Activated CD8-positive, alpha-beta T cell treated with anti-CD3 and anti-CD28 coated beads for 36 hours (primary cell): ENCODE results near the gene HOXB9. TPM values are rescaled to one million over a fixed set of nuclear protein-coding genes. Genes with fewer than 3 reads are reported as not detected.

Source experiments
- ATAC-seq: fragments of 200-7000 bp; cut with Tn5 transposase; one replicate; pipeline ENCODE4 v1.10.0; 2021; ENCODE audit warnings: mild to moderate bottlenecking, moderate library complexity
- CTCF ChIA-PET: fragments of 350-600 bp; sonication (Branson Sonifier 250); formaldehyde crosslinking; loops from one replicate; lab custom pipeline; 2021; ENCODE audit warnings: antibody characterized with exemption; lab: Charles Lee
- POLR2A ChIA-PET: fragments of 350-600 bp; sonication (Branson Sonifier 250); formaldehyde crosslinking; loops from one replicate; lab custom pipeline; 2021; ENCODE audit warnings: antibody characterized with exemption; lab: Charles Lee
- DNase-seq: peaks from one replicate; pipeline ENCODE4 v3.0.0-alpha.2; 2020
- H3K27ac Mint-ChIP-seq: one replicate; pipeline ENCODE4 v1.8.0; 2021; ENCODE audit warnings: mild to moderate bottlenecking, mixed read lengths
- H3K27me3 Mint-ChIP-seq: one replicate; pipeline ENCODE4 v1.8.0; 2021; ENCODE audit warnings: mixed read lengths
- H3K36me3 Mint-ChIP-seq: one replicate; pipeline ENCODE4 v1.8.0; 2021; ENCODE audit warnings: low read depth, mixed read lengths
- H3K4me1 Mint-ChIP-seq: one replicate; pipeline ENCODE4 v1.8.0; 2021; ENCODE audit warnings: low read depth, mixed read lengths
- H3K4me3 Mint-ChIP-seq: one replicate; pipeline ENCODE4 v1.8.0; 2021; ENCODE audit warnings: mild to moderate bottlenecking, moderate library complexity, mixed read lengths
- H3K9me3 Mint-ChIP-seq: one replicate; pipeline ENCODE4 v1.8.0; 2021; ENCODE audit warnings: mixed read lengths
- CTCF ChIP-seq: fragments of 200-600 bp; IDR thresholded peaks from one replicate; pipeline ENCODE4 v1.8.0; 2022; ENCODE audit warnings: antibody characterized with exemption, mild to moderate bottlenecking
- intact Hi-C: fragments of 100-400 bp; cut with micrococcal nuclease; formaldehyde crosslinking; loops from one replicate; pipeline ENCODE4 v1.10.0; 2022
- microRNA-seq: library from miRNA; unstranded; fragments of <30 nt; microRNA quantifications from one replicate; pipeline ENCODE4 v1.2.0, GENCODE V29; 2022; ENCODE audit warnings: borderline microRNAs expressed, borderline replicate concordance
- total RNA-seq, 2 experiments: library from RNA; stranded (reverse); gene quantifications; one replicate each; pipeline ENCODE4 v1.2.3, GENCODE V29; 2021

HOXB9 gene
- total RNA-seq, 2 experiments from 2014 or later = 6.9 to 7.0 TPM

GRCh38 chr17:48574505-48575065 is 51.6 kb downstream of the HOXB9 start:
- TF ChIP-seq CTCF = no peak
- DNase-seq (no peak), ATAC-seq (no peak)
- Mint-ChIP-seq H3K36me3 (no peaks in the 10 kb centered on the region), H3K4me3 (no peak overlapping the region), H3K9me3 (no peaks in the 10 kb centered on the region), H3K27me3 (peaks cover 10% of the 10 kb centered on the region), H3K27ac (no peak overlapping the region), H3K4me1 (peaks cover 22% of the 10 kb centered on the region)
- intact Hi-C loops = no loop called here
- ChIA-PET CTCF (interaction anchor here (0.6 to 1.1 kb wide), 6 partner anchors 8 to 228 kb away, joined by 3 to 6 read pairs (median 3); partner anchors contain the start of gene HOXB5), POLR2A (no interaction called here)

GRCh38 chr17:48571826-48572417 is 54.2 kb downstream of the HOXB9 start:
- POLR2A ChIA-PET = no interaction called here
- H3K4me1 Mint-ChIP-seq = peaks cover 9% of the 10 kb centered on the region
- DNase-seq (no peak), ATAC-seq (no peak)
- no peak for TF ChIP-seq CTCF
- H3K36me3 Mint-ChIP-seq = no peaks in the 10 kb centered on the region
- H3K4me3 Mint-ChIP-seq = no peak overlapping the region
- peaks cover 5% of the 10 kb centered on the region for H3K27me3 Mint-ChIP-seq
- H3K9me3 Mint-ChIP-seq = no peaks in the 10 kb centered on the region
- intact Hi-C loops = no loop called here
- H3K27ac Mint-ChIP-seq = no peak overlapping the region
- CTCF ChIA-PET = no interaction called here

Small RNA genes lying within 50 kb of the gene (microRNA-seq; reads per million reads assigned to microRNA genes)
- not detected for gene MIR196A1

Other genes with a start within 250 kb of the HOXB9 start
- 10 to 100 TPM; 73.9 to 81.3 TPM for gene SKAP1, start 196.1 kb downstream of the HOXB9 start, total RNA-seq
- gene HOXB1, start 95.3 kb downstream of the HOXB9 start, total RNA-seq = not detected
- 10 to 100 TPM; 12.6 to 13.0 TPM for gene HOXB2, start 81.2 kb downstream of the HOXB9 start, total RNA-seq
- gene HOXB4, start 48.0 kb downstream of the HOXB9 start, total RNA-seq = 1 to 10 TPM; 1.7 to 2.0 TPM
- gene HOXB3, start 36.1 kb downstream of the HOXB9 start, total RNA-seq = 1 to 10 TPM; 1.4 to 2.0 TPM
- gene HOXB5, start 32.6 kb downstream of the HOXB9 start, total RNA-seq = not detected
- gene HOXB6, start 21.4 kb downstream of the HOXB9 start, total RNA-seq = not detected
- gene HOXB7, start 15.3 kb downstream of the HOXB9 start, total RNA-seq = 1 to 10 TPM in 1 of 2 experiments, under 1 TPM in 1; 0.50 to 1.0 TPM
- not detected for gene HOXB8, start 11.1 kb downstream of the HOXB9 start, total RNA-seq
- gene PRAC1, start 96.2 kb upstream of the HOXB9 start, total RNA-seq = not detected
- not detected for gene PRAC2, start 96.8 kb upstream of the HOXB9 start, total RNA-seq
- not detected for gene HOXB13, start 102.4 kb upstream of the HOXB9 start, total RNA-seq
- not detected for gene TTLL6, start 190.9 kb upstream of the HOXB9 start, total RNA-seq
- gene CALCOCO2, start 204.7 kb upstream of the HOXB9 start, total RNA-seq = 10 to 100 TPM; 69.2 to 73.1 TPM